K562 (cell line): Measurements from ENCODE around the gene OR52B6. TPM values are rescaled to one million over a fixed set of nuclear protein-coding genes. Genes with fewer than 3 reads are reported as not detected.
A peak's percentile ranks its signal among the peaks of the same experiment; 100 is the strongest.

ENCODE experiments used
- CXXC5 ChIP-seq: fragments of 250-450 bp; sonication (Bioruptor Pico); IDR thresholded peaks from 2 replicates; pipeline ENCODE4 v1.8.0; 2022; ENCODE audit warnings: inconsistent platforms, mild to moderate bottlenecking, moderate library complexity
- HDAC2 ChIP-seq: fragments of 450-650 bp; IDR thresholded peaks from 2 replicates; pipeline ENCODE4 v1.6.1; 2016; ENCODE audit warnings: mild to moderate bottlenecking
- HLTF ChIP-seq: fragments of 450-650 bp; IDR thresholded peaks from 2 replicates; pipeline ENCODE4 v1.6.1; 2016
- MECOM ChIP-seq: fragments of 250-450 bp; sonication (Bioruptor Pico); IDR thresholded peaks from 2 replicates; pipeline ENCODE4 v1.8.0; 2022; ENCODE audit warnings: inconsistent platforms
- SMARCC2 ChIP-seq: fragments of 450-650 bp; IDR thresholded peaks from 2 replicates; pipeline ENCODE4 v1.6.1; 2017; ENCODE audit warnings: antibody characterized with exemption, moderate library complexity, mild to moderate bottlenecking, low read depth
- TCF3 ChIP-seq: sonication (generic); formaldehyde crosslinking; IDR thresholded peaks from 2 replicates; pipeline ENCODE4 v1.4.0; 2020; ENCODE audit warnings: mild to moderate bottlenecking, missing genetic modification reagents
- ZBED1 ChIP-seq: IDR thresholded peaks from 2 replicates; pipeline ENCODE4 v1.6.1; 2014
- ZC3H8 ChIP-seq: fragments of 450-650 bp; IDR thresholded peaks from 2 replicates; pipeline ENCODE4 v1.6.1; 2017
- polyA plus RNA-seq, 8 experiments: library from polyadenylated mRNA; depleted of rRNA in 4 of 8; stranded (reverse) in 5 of 8; unstranded in 3 of 8; fragments of >200 nt; fragmentation: Nextera tagmentation in 2 of 8; fragmentation: Illumina TruSeq in 1 of 8; extraction: Ambion mirVana in 2 of 8; extraction: Trizol in 1 of 8; gene quantifications; 2 replicates each; pipeline versions ENCODE4 v1.2.1 to v1.2.3, GENCODE V29; 2011 to 2014; ENCODE audit warnings: inconsistent platforms in 1 of 8, missing spikeins in 1 of 8
- total RNA-seq, 7 experiments: library from RNA; depleted of rRNA in 6 of 7; stranded (reverse); fragments of >200 nt in 6 of 7; fragmentation: Illumina TruSeq in 2 of 7; extraction: Trizol in 2 of 7; gene quantifications; 2 replicates each; pipeline versions ENCODE4 v1.2.1 to v1.2.3, GENCODE V29; 2011 to 2021; ENCODE audit warnings: low replicate concordance in 1 of 7
- TF ChIP-seq, protein P1 (sequence below), 2 experiments: fragments of 450-650 bp in 1 of 2; sonication (generic) in 1 of 2; formaldehyde crosslinking in 1 of 2; IDR thresholded peaks; 2 replicates each; pipeline versions ENCODE4 v1.7.1 to v1.9.0; 2016 to 2022; ENCODE audit warnings: inconsistent platforms in 1 of 2, mild to moderate bottlenecking in 1 of 2, missing genetic modification reagents in 1 of 2
- TF ChIP-seq, protein P2 (sequence below): sonication (generic); formaldehyde crosslinking; IDR thresholded peaks from 2 replicates; pipeline ENCODE4 v1.8.1; 2022; ENCODE audit warnings: missing genetic modification reagents
- TF ChIP-seq, protein P3 (sequence below): fragments of 450-650 bp; conservative IDR thresholded peaks from 2 replicates; pipeline ENCODE4 v1.6.1; 2016; ENCODE audit warnings: missing genetic modification characterization, low read depth, mild to moderate bottlenecking, missing compliant biosample characterization, moderate library complexity

The OR52B6 gene
- total and polyA plus RNA-seq, 9 of the 15 experiments (the other 6 are each of a cell fraction or from before 2014, with no cell fraction given) = not detected

DNA sequence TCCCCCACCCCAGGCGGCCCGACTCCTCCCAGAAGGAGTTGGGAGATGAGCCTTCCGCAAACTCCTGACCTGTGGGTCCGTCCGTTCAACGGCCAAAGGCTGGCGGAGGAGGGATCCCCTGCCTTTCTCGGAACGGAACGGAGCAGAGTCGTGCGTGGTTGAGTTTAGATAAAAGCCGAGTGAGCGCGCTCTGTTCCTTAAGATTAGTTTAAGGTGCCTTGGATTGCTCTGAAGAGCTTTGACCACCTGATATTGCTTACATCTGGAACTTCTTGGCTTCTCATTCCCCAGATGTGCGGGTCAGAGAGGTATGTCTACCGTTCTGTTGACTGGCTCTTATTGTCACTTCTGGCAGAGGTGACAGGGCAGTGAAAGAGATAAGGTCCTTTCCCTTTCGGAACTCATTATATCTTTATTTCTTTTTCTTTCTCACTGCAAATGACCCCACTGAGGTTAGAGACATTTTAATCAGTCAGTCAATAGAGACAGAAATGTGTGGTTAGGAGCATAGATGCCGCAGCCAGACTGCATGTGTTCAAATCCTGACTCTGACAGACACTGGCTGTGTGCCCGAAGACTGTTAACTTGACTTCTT, 16.0 kb downstream of the OR52B6 start, which contains the start of gene TRIM6 (continued):
- TF ChIP-seq, protein P1, sequence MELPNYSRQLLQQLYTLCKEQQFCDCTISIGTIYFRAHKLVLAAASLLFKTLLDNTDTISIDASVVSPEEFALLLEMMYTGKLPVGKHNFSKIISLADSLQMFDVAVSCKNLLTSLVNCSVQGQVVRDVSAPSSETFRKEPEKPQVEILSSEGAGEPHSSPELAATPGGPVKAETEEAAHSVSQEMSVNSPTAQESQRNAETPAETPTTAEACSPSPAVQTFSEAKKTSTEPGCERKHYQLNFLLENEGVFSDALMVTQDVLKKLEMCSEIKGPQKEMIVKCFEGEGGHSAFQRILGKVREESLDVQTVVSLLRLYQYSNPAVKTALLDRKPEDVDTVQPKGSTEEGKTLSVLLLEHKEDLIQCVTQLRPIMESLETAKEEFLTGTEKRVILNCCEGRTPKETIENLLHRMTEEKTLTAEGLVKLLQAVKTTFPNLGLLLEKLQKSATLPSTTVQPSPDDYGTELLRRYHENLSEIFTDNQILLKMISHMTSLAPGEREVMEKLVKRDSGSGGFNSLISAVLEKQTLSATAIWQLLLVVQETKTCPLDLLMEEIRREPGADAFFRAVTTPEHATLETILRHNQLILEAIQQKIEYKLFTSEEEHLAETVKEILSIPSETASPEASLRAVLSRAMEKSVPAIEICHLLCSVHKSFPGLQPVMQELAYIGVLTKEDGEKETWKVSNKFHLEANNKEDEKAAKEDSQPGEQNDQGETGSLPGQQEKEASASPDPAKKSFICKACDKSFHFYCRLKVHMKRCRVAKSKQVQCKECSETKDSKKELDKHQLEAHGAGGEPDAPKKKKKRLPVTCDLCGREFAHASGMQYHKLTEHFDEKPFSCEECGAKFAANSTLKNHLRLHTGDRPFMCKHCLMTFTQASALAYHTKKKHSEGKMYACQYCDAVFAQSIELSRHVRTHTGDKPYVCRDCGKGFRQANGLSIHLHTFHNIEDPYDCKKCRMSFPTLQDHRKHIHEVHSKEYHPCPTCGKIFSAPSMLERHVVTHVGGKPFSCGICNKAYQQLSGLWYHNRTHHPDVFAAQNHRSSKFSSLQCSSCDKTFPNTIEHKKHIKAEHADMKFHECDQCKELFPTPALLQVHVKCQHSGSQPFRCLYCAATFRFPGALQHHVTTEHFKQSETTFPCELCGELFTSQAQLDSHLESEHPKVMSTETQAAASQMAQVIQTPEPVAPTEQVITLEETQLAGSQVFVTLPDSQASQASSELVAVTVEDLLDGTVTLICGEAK (IDR thresholded peaks at IDR 0.05) = peak; percentile 66
- TF ChIP-seq, protein P1 (CRISPR knock-in tag; IDR thresholded peaks at IDR 0.05) = no peak
- TF ChIP-seq HLTF = peak; percentile 76; the same call in 1 of the 2 replicates
- TF ChIP-seq TCF3 (CRISPR knock-in tag) = peak; percentile 94
- TF ChIP-seq CXXC5 (CRISPR knock-in tag) = peak; percentile 95
- peak; percentile 71 for TF ChIP-seq MECOM (CRISPR knock-in tag)
- TF ChIP-seq SMARCC2 = no peak
- peak; percentile 66 for TF ChIP-seq HDAC2
- TF ChIP-seq ZBED1 = no peak; the same call in 1 of the 2 replicates
- TF ChIP-seq, protein P2, sequence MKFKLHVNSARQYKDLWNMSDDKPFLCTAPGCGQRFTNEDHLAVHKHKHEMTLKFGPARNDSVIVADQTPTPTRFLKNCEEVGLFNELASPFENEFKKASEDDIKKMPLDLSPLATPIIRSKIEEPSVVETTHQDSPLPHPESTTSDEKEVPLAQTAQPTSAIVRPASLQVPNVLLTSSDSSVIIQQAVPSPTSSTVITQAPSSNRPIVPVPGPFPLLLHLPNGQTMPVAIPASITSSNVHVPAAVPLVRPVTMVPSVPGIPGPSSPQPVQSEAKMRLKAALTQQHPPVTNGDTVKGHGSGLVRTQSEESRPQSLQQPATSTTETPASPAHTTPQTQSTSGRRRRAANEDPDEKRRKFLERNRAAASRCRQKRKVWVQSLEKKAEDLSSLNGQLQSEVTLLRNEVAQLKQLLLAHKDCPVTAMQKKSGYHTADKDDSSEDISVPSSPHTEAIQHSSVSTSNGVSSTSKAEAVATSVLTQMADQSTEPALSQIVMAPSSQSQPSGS (CRISPR knock-in tag) = no peak
- TF ChIP-seq, protein P3, sequence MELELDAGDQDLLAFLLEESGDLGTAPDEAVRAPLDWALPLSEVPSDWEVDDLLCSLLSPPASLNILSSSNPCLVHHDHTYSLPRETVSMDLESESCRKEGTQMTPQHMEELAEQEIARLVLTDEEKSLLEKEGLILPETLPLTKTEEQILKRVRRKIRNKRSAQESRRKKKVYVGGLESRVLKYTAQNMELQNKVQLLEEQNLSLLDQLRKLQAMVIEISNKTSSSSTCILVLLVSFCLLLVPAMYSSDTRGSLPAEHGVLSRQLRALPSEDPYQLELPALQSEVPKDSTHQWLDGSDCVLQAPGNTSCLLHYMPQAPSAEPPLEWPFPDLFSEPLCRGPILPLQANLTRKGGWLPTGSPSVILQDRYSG (tag) = no peak
- TF ChIP-seq ZC3H8 = no peak
